Keratinocyte (primary cell): Measurements from ENCODE around the gene STPG4. TPM values are rescaled to one million over a fixed set of nuclear protein-coding genes. Genes with fewer than 3 reads are reported as not detected.

Experiments
- DNase-seq: peaks from one replicate; pipeline ENCODE4 v3.0.0-alpha.2; 2011; ENCODE audit warnings: low read depth, missing footprints, low spot score
- FAIRE-seq: peaks from 2 replicates; lab custom pipeline; 2011; peaks lifted over from hg19 to GRCh38; lab: Jason Lieb, UNC
- H2AFZ ChIP-seq: 2 replicates; pipeline ENCODE4 v1.6.0; 2012; ENCODE audit warnings: low read length, control low read depth, inconsistent platforms; ENCODE audit not compliant: control insufficient read depth
- H3K27ac ChIP-seq: 2 replicates; pipeline ENCODE4 v1.5.1; 2011; ENCODE audit warnings: low read length; ENCODE audit not compliant: control insufficient read depth, insufficient read depth
- H3K27me3 ChIP-seq: 3 replicates; pipeline ENCODE4 v1.6.0; 2011; ENCODE audit warnings: low read length; ENCODE audit not compliant: control insufficient read depth, insufficient read depth; ENCODE audit errors: extremely low read depth
- H3K36me3 ChIP-seq, 2 experiments: 2 replicates in 1 of 2; 3 replicates in 1 of 2; pipeline ENCODE4 v1.5.1; 2011; ENCODE audit warnings: low read length in 2 of 2, mild to moderate bottlenecking in 1 of 2; ENCODE audit not compliant: control insufficient read depth in 2 of 2, insufficient read depth in 2 of 2; ENCODE audit errors: extremely low read depth in 1 of 2
- H3K4me1 ChIP-seq: 3 replicates; pipeline ENCODE4 v1.5.1; 2011; ENCODE audit warnings: low read length; ENCODE audit not compliant: control insufficient read depth, insufficient read depth; ENCODE audit errors: extremely low read depth
- H3K4me2 ChIP-seq: 3 replicates; pipeline ENCODE4 v1.6.0; 2011; ENCODE audit warnings: low read depth, low read length; ENCODE audit not compliant: control insufficient read depth, insufficient read depth; ENCODE audit errors: extremely low read depth
- H3K4me3 ChIP-seq, 3 experiments: fragments of 200-600 bp in 1 of 3; sonication (generic) in 1 of 3; 2 replicates in 2 of 3; 3 replicates in 1 of 3; pipeline ENCODE4 v1.5.1; 2011 to 2016; ENCODE audit warnings: low read length in 3 of 3, mild to moderate bottlenecking in 3 of 3, control low read depth in 2 of 3, inconsistent platforms in 1 of 3, low read depth in 1 of 3, mixed read lengths in 1 of 3, mixed run types in 1 of 3, moderate library complexity in 1 of 3; ENCODE audit not compliant: control insufficient read depth in 2 of 3, insufficient read depth in 2 of 3; ENCODE audit errors: extremely low read depth in 1 of 3
- H3K79me2 ChIP-seq: 2 replicates; pipeline ENCODE4 v1.6.0; 2012; ENCODE audit warnings: low read length; ENCODE audit not compliant: control insufficient read depth, insufficient read depth
- H3K9ac ChIP-seq: 3 replicates; pipeline ENCODE4 v1.6.0; 2011; ENCODE audit warnings: low read length; ENCODE audit not compliant: control insufficient read depth, insufficient read depth; ENCODE audit errors: extremely low read depth
- H3K9me1 ChIP-seq: 3 replicates; pipeline ENCODE4 v1.6.0; 2011; ENCODE audit warnings: low read length; ENCODE audit not compliant: control insufficient read depth, insufficient read depth; ENCODE audit errors: extremely low read depth
- H3K9me3 ChIP-seq: 2 replicates; pipeline ENCODE4 v1.5.1; 2012; ENCODE audit warnings: low read depth, low read length; ENCODE audit not compliant: control insufficient read depth
- H4K20me1 ChIP-seq: 3 replicates; pipeline ENCODE4 v1.6.0; 2011; ENCODE audit warnings: low read length; ENCODE audit not compliant: control insufficient read depth, insufficient read depth; ENCODE audit errors: extremely low read depth
- CTCF ChIP-seq, 3 experiments: IDR thresholded peaks in 1 of 3; conservative IDR thresholded peaks in 1 of 3; optimal IDR thresholded peaks in 1 of 3; 2 replicates in 2 of 3; 3 replicates in 1 of 3; pipeline versions ENCODE3 to v1.5.1; 2011; ENCODE audit warnings: low read length in 3 of 3, mild to moderate bottlenecking in 3 of 3, moderate library complexity in 2 of 3, control low read depth in 1 of 3, inconsistent platforms in 1 of 3; ENCODE audit not compliant: insufficient read depth in 2 of 3; ENCODE audit errors: extremely low read depth in 1 of 3
- EZH2 ChIP-seq: IDR thresholded peaks from one replicate; pipeline ENCODE4 v1.6.1; 2012; ENCODE audit warnings: inconsistent platforms, mild to moderate bottlenecking, low read length, moderate library complexity
- dilution Hi-C: fragments of 300-500 bp; cut with MboI; formaldehyde crosslinking; loops from one replicate; pipeline ENCODE4 v1.7.0; 2020; ENCODE audit warnings: low sequenced_read_pairs; ENCODE audit not compliant: extremely low pct_ligation_motif_present
- polyA plus RNA-seq, 5 experiments: library from polyadenylated mRNA; depleted of rRNA in 3 of 5; stranded (reverse) in 3 of 5; stranded (forward) in 1 of 5; unstranded in 1 of 5; fragments of >200 nt; gene quantifications; 1 replicate in 1 of 5; 2 replicates in 3 of 5; 3 replicates in 1 of 5; pipeline versions ENCODE4 v1.2.1 to v1.2.3, GENCODE V29; 2011 to 2012; ENCODE audit warnings: missing spikeins in 2 of 5, low read depth in 1 of 5, low replicate concordance in 1 of 5

The STPG4 gene
- polyA plus RNA-seq, 1 donor (not counting 4 experiments of a cell fraction or from before 2014, with no cell fraction given) = 0.26 TPM

- no peak overlapping the region for H3K4me3 ChIP-seq
- DNase-seq (no peak), FAIRE-seq (no peak)
- H3K36me3 ChIP-seq = no peaks in the 10 kb centered on the region
- TF ChIP-seq EZH2 (no peak), CTCF (optimal IDR thresholded peaks at IDR 0.05 in 1 of 3, IDR thresholded peaks at IDR 0.05 in 1 of 3, conservative IDR thresholded peaks at IDR 0.05 in 1 of 3; ENCODE audit: extremely low read depth in 1 of 3, insufficient read depth in 2 of 3, low read length in 3 of 3) (no peak)
- no peak overlapping the region for H3K4me2 ChIP-seq
- no peak overlapping the region for H2AFZ ChIP-seq
- no peak overlapping the region for H3K9ac ChIP-seq
- no peaks in the 10 kb centered on the region for H3K9me3 ChIP-seq
- H3K9me1 ChIP-seq = peaks cover under 1% of the 10 kb centered on the region
- peaks cover 3% of the 10 kb centered on the region for H3K4me1 ChIP-seq
- H3K27me3 ChIP-seq = no peaks in the 10 kb centered on the region
- dilution Hi-C loops = no loop called here
- no peak overlapping the region for H3K27ac ChIP-seq
- H3K79me2 ChIP-seq = no peaks in the 10 kb centered on the region
- H4K20me1 ChIP-seq = no peaks in the 10 kb centered on the region
Observed at GRCh38 chr2:47083485-47083884, 71.6 kb downstream of the STPG4 start.

GRCh38 chr2:47083005-47083404 lies 72.1 kb downstream of the STPG4 start:
- dilution Hi-C loops = no loop called here
- no peak for DNase-seq
- TF ChIP-seq EZH2 (no peak), CTCF (optimal IDR thresholded peaks at IDR 0.05 in 1 of 3, IDR thresholded peaks at IDR 0.05 in 1 of 3, conservative IDR thresholded peaks at IDR 0.05 in 1 of 3; ENCODE audit: extremely low read depth in 1 of 3, insufficient read depth in 2 of 3, low read length in 3 of 3) (no peak)
- H3K4me2 ChIP-seq = no peak overlapping the region
- H3K9ac ChIP-seq = no peak overlapping the region
- H3K4me3 ChIP-seq = no peak overlapping the region
- no peaks in the 10 kb centered on the region for H4K20me1 ChIP-seq
- no peaks in the 10 kb centered on the region for H3K79me2 ChIP-seq
- no peaks in the 10 kb centered on the region for H3K9me1 ChIP-seq
- H3K27ac ChIP-seq = no peak overlapping the region
- H3K9me3 ChIP-seq = no peaks in the 10 kb centered on the region
- no peaks in the 10 kb centered on the region for H3K4me1 ChIP-seq
- H3K36me3 ChIP-seq = no peaks in the 10 kb centered on the region
- no peak overlapping the region for H2AFZ ChIP-seq
- H3K27me3 ChIP-seq = no peaks in the 10 kb centered on the region
- no peak for FAIRE-seq
